ENCODE data around the gene GPR141.
A peak's percentile ranks its signal among the peaks of the same experiment; 100 is the strongest.
"Not testable (repeated sequence)": the region's sequence is repeated elsewhere in the genome, so short reads cannot be mapped to it uniquely, and the experiment has no call there.

GPR141 gene

DNA sequence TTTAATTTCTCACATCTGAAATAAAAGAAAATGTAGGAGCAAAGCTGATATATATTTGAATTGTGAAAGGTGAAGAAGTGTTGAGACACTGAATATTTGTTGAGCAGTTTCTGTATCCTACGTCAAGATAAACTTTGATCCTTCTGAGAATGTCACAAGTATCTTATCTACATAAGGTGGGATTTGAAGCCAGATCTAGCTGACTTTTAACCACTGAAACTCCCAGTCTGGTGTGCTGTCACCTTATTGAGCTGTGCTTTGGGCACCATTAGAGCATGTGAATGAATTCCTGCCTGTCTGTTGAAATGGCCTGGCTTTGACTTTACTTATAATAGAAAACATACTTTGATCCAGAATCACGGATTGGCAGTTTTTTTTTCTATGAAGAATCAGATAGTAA, 15.2 kb downstream of the GPR141 start:
- no peak for TF ChIP-seq JUND (IDR thresholded peaks at IDR 0.05; ENCODE audit: low read depth)
- in situ Hi-C loops (cut with HindIII; ENCODE audit: low pct_unique_long_range_greater_than_20kb, low sequenced_read_pairs): no loop called here
- DNase-seq (ENCODE audit: low read depth in 1 of 2, low spot score in 1 of 2): no peak

DNA sequence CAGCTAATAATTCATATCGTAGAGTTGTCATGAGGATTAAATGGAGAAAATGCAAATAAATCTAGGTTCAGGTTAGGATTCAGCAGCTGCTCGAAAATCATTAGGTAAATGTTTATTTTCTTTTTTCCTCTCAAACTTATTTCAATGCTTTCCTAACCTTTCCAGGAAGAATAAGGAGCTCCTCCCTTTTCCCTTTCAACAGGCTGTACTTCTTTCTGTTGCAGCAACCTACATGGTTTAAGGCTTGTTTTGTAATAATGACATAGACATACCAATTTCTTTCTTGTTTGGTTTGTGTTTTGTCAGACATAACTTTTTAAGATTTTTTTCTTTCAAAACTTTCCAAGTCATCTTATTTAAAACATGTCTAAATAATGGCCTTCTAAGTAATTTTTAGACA, 18.2 kb downstream of the GPR141 start:
- DNase-seq (ENCODE audit: low read depth in 1 of 2, low spot score in 1 of 2): no peak
- in situ Hi-C loops (cut with HindIII; ENCODE audit: low pct_unique_long_range_greater_than_20kb, low sequenced_read_pairs): no loop called here
- TF ChIP-seq JUND (IDR thresholded peaks at IDR 0.05; ENCODE audit: low read depth): no peak

DNA sequence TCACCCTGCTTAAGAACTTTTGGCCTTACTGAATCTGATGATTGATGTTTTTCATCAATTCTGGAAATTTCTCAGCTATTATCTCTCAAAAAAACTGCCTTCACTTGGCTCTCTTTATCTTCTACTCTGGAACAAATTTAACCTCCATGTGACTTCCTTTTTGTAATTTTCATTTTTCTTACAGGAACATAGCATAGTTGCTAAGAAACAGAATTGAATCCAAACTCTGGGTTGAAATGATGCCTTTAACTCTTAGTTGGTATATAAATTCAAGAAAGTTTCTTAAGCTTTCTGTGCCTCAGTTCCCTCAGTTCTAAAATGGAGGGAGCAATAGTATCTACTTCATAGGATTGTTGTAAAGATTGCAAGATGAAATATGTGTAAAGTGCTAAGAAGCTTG, 19.8 kb downstream of the GPR141 start:
- in situ Hi-C loops (cut with HindIII; ENCODE audit: low pct_unique_long_range_greater_than_20kb, low sequenced_read_pairs): no loop called here
- DNase-seq (ENCODE audit: low read depth in 1 of 2, low spot score in 1 of 2): no peak
- TF ChIP-seq JUND (IDR thresholded peaks at IDR 0.05; ENCODE audit: low read depth): no peak

DNA sequence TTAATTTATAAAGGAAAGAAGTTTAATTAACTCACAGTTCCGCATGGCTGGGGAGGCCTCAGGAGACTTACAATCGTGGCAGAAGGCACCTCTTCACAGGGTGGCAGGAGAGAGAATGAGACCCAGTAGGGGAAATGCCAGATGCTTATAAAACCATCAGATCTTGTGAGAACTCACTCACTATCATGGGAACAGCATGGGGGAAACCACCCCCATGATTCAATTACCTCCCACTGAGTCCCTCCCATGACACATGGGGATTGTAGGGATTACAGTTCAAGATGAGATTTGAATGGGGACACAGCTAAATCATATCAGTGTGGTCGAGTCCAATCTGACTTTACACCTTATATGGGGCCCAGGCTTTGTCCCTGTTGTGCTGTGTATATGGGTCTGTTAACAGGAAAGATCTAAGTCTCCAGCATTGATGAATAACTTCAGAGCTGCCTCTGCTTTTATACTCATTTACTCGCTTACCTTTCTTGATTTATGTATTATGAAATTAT, 20.8 kb downstream of the GPR141 start:
- in situ Hi-C loops (cut with HindIII; ENCODE audit: low pct_unique_long_range_greater_than_20kb, low sequenced_read_pairs); DNase-seq (ENCODE audit: low read depth in 1 of 2, low spot score in 1 of 2): not testable (repeated sequence)

DNA sequence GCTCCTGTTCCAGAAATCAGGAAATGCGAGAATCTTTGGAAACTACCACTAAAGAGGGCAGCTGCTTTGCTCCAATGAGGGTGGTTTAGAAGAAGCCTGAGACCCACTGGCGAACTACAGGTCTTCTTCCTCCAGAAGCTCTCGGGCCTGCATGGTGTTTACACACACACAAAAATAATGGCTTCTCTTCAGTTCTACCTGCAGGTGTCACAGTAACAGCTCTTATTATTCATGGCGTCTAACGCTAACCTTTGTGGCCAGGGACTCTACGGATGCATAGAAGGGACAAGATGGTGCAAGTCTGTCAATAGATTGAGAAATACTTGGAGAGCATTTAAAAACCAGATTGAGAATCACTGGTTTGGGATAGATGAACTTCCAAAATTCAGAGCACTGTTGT, 22.4 kb downstream of the GPR141 start:
- peak in 1 of 2 experiments; percentile 31 for DNase-seq (ENCODE audit: low read depth in 1 of 2, low spot score in 1 of 2)
- TF ChIP-seq JUND (IDR thresholded peaks at IDR 0.05; ENCODE audit: low read depth): no peak
- in situ Hi-C loops (cut with HindIII; ENCODE audit: low pct_unique_long_range_greater_than_20kb, low sequenced_read_pairs): no loop called here

DNA sequence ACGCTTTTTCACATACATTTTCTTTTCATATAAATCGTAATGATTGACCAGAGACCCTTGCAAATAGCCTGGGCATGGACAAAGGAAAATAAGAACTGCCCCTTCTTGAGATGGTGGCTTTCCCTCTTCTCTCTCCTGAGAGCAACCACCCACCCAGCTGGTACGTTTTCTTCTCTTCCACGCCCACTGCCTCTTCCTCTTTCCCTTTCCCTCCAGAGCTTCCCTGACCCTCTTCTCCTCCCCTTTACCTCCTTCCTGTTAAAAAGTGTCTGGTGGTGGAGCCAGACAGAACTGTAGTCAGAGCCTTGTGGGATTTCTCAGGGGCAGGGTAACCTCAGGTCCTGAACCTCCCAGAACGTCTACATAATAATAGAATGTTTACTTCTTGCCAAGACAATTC, 23.2 kb downstream of the GPR141 start:
- TF ChIP-seq JUND (IDR thresholded peaks at IDR 0.05; ENCODE audit: low read depth): no peak
- no peak for DNase-seq (ENCODE audit: low read depth in 1 of 2, low spot score in 1 of 2)
- in situ Hi-C loops (cut with HindIII; ENCODE audit: low pct_unique_long_range_greater_than_20kb, low sequenced_read_pairs): no loop called here

DNA sequence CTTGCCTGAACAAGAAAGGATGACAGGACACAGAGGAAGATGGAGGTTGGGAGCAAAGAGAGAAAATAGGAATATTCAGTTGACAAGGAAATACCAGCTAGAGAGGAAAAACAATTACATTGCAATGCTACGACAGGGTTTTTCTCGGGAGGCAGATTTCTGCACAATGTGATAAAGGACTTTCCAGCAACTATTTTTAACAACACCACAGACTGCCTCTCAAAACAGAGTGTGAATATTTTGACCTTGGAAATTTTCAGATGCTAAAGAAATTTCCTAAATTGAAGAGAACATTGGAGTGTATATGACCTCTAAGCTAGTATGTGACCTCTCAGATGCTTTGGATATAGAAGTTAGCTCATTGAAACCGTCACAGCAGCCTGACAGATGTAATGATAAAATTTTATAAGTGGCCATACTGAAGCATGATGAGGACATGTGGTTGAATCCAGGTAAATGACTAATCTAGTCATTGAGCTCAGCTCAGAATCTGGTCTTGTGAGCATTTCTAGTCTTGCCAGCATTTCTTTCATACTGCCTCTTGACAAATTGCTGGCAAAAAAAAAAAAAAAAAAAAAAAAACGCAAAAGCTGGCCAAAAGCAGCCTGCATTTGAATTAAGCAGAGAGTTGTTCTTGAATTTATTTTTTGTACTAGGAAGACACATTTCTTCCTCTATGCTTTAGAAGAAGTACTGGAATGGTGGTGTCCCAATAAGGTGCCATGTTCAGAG, 24.4 kb downstream of the GPR141 start:
- in situ Hi-C loops (cut with HindIII; ENCODE audit: low pct_unique_long_range_greater_than_20kb, low sequenced_read_pairs): no loop called here
- TF ChIP-seq JUND (IDR thresholded peaks at IDR 0.05; ENCODE audit: low read depth): no peak

DNA sequence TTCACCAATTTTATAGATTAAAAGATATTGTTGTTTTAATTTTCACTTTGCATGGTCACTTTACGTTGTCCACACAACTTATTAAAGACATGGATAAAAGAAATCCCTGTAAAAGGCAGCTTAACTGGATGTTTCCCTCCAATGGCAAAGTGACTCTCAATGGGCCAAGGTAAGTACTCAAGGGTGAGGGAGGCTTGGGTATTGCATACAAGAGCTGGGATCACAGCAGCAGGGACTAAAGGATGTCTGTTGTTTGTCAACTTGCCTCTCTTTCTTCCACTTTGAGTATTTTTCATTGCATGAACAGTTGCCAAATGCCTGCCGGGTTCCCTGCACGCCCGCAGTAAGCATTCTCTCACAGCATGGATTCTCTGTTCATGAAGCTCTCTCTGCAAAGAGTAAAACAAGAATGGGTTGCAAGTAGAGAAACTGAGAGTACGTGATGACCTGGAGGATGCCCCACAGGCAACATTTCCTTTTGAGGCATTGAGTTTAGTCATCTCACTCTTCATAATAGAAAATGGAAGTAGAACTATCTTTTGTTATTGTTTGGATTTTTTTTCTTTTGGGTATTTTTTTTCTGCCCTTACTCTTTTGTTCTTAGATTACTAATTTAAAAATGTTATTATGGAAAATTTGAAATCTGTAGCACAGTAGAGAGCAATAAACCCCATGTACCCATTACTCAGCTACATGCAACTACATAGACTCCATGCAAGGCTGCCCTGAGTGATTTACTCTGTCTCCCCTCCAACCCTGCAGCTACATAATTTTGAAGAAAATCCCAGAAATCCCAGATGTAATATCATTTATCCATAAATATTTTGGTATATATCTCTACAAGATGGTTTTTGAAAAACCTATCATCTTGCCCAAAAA, 26.3 kb downstream of the GPR141 start:
- no peak for DNase-seq (ENCODE audit: low read depth in 1 of 2, low spot score in 1 of 2)
- in situ Hi-C loops (cut with HindIII; ENCODE audit: low pct_unique_long_range_greater_than_20kb, low sequenced_read_pairs): no loop called here
- TF ChIP-seq JUND (IDR thresholded peaks at IDR 0.05; ENCODE audit: low read depth): no peak

More for the DNA sequence above, 24.4 kb downstream of the GPR141 start:
- DNase-seq (ENCODE audit: low read depth in 1 of 2, low spot score in 1 of 2): no peak

DNA sequence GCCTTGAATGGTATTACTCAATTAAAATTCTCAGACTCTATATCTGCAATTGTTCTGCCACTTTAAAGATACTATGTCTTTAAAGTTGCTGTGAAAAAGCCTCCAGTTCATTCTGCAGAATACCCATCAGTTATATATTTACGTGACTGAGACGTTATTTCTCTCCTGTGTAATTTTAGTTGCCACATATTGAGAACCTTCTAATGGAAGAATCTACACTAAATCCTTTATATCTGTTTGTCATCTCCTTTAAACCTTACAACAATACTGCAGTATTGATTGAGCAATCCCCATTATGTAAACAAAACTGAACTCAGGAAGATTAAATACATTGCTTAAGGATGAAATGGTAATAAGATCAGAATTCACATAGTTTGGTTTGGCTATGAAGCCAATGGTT, 30.0 kb downstream of the GPR141 start:
- no peak for TF ChIP-seq JUND (IDR thresholded peaks at IDR 0.05; ENCODE audit: low read depth)
- in situ Hi-C loops (cut with HindIII; ENCODE audit: low pct_unique_long_range_greater_than_20kb, low sequenced_read_pairs): no loop called here

DNA sequence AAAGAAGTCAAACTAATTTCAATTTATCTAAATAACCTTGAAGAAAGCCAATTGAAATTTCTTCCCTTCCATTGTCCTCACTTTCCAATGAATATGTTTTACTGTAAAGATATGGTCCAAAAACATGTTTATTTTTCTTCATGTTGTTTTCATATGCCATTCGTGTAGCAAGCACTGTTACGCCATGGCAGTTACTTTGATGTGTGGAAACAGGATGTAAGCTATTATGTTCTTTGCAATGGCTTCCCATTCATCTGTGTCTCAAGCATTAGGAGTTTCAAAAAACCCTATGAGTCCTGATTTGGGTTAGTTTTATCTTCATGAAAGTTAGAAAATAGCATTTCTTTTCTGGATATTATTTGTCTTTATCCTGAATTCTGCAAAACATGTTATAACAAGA, 31.0 kb downstream of the GPR141 start:
- TF ChIP-seq JUND (IDR thresholded peaks at IDR 0.05; ENCODE audit: low read depth): no peak

More for the DNA sequence above, 30.0 kb downstream of the GPR141 start:
- no peak for DNase-seq (ENCODE audit: low read depth in 1 of 2, low spot score in 1 of 2)

DNA sequence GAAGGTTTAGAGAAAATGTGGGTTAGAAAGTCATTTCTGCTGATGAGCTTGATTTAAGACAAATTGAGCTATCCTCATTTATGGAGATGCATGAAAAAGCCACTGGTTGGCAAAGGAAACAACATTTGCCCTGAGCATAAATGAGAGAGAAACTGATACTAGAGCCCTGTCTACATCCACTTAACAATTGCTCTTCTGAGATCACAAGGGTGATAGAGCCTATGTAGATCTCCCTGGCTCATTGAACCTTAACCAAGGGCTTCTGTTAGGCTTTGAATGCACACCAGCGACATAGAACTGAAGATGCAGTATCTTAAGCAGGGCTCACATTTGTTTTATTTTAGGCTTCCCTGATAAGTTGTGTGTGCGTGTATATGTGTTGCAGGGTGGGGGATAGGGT, 35.0 kb downstream of the GPR141 start:
- TF ChIP-seq JUND (IDR thresholded peaks at IDR 0.05; ENCODE audit: low read depth): no peak
- no peak for DNase-seq (ENCODE audit: low read depth in 1 of 2, low spot score in 1 of 2)
- in situ Hi-C loops (cut with HindIII; ENCODE audit: low pct_unique_long_range_greater_than_20kb, low sequenced_read_pairs): no loop called here

More for the DNA sequence above, 31.0 kb downstream of the GPR141 start:
- in situ Hi-C loops (cut with HindIII; ENCODE audit: low pct_unique_long_range_greater_than_20kb, low sequenced_read_pairs): no loop called here
- no peak for DNase-seq (ENCODE audit: low read depth in 1 of 2, low spot score in 1 of 2)

DNA sequence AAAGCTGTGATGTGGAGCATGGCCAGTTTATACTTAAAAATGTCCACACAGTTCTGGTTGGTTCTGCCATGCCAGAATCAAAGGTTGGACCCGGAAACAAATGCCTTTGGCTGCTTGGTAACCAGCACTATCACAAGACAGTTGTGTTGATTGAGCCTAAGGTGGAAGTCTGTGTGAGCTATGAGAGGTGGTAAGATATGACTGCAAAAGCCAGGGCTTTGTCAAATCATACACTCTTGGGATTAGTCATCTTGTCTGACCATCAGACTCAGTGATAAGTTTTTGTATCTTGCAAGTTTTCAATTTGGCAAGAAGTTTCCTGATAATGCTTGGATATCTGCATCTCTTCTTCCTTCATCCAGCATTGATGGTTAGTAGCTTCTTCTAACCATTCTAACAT, 35.5 kb downstream of the GPR141 start:
- in situ Hi-C loops (cut with HindIII; ENCODE audit: low pct_unique_long_range_greater_than_20kb, low sequenced_read_pairs): no loop called here
- TF ChIP-seq JUND (IDR thresholded peaks at IDR 0.05; ENCODE audit: low read depth): no peak
- DNase-seq (ENCODE audit: low read depth in 1 of 2, low spot score in 1 of 2): no peak

DNA sequence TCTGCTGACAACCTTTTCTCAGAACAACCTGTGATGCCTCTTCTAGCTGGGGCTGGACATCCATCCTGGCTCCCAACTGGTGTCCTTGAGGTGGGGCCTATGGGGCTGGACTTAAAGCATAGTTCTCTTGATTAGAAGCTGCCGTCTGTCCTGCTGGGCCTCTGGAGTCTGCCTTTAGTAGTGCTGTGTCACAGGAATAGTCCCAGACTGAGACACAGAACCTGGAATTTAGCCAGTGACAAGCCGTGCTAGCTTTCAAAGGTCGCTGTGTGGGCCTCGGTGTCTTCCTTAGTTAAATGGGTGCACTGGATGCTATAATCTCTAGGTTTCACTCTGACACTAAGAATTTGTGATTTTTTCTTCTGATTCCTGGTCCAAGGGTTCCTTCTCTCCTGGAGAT, 41.2 kb downstream of the GPR141 start:
- no peak for TF ChIP-seq JUND (IDR thresholded peaks at IDR 0.05; ENCODE audit: low read depth)
- DNase-seq (ENCODE audit: low read depth in 1 of 2, low spot score in 1 of 2): no peak
- in situ Hi-C loops (cut with HindIII; ENCODE audit: low pct_unique_long_range_greater_than_20kb, low sequenced_read_pairs): no loop called here
